K562 (cell line): ENCODE data around the gene ZNF26. TPM values are rescaled to one million over a fixed set of nuclear protein-coding genes. Genes with fewer than 3 reads are reported as not detected.

Experiments
- BRCA1 ChIP-seq, 2 experiments: fragments of 450-650 bp in 1 of 2; sonication (generic) in 1 of 2; formaldehyde crosslinking in 1 of 2; IDR thresholded peaks; 2 replicates each; pipeline versions ENCODE4 v1.5.0 to v1.6.1; 2017 to 2020; ENCODE audit warnings: mild to moderate bottlenecking in 1 of 2, missing genetic modification reagents in 1 of 2
- HNRNPUL1 ChIP-seq: fragments of 200-400 bp; formaldehyde crosslinking; IDR thresholded peaks from 2 replicates; pipeline ENCODE4 v1.6.1; 2017; ENCODE audit warnings: low read length
- NCOA4 ChIP-seq: fragments of 450-650 bp; IDR thresholded peaks from 2 replicates; pipeline ENCODE4 v1.6.1; 2018; ENCODE audit warnings: mild to moderate bottlenecking; ENCODE audit not compliant: partially characterized antibody
- SIN3B ChIP-seq: fragments of 450-650 bp; IDR thresholded peaks from 2 replicates; pipeline ENCODE4 v1.6.1; 2017; ENCODE audit warnings: low read depth, mild to moderate bottlenecking, moderate library complexity
- SRSF9 ChIP-seq: fragments of 200-400 bp; formaldehyde crosslinking; IDR thresholded peaks from 2 replicates; pipeline ENCODE4 v1.6.1; 2017; ENCODE audit warnings: low read depth, low read length, borderline replicate concordance
- ZBTB7A ChIP-seq: IDR thresholded peaks from 2 replicates; pipeline ENCODE4 v1.6.1; 2011; ENCODE audit warnings: low read depth, mild to moderate bottlenecking, low read length, moderate library complexity, borderline replicate concordance; ENCODE audit not compliant: control insufficient read depth
- ZNF146 ChIP-seq: IDR thresholded peaks from one replicate; pipeline ENCODE4 v1.6.1; 2018; ENCODE audit warnings: missing compliant biosample characterization; ENCODE audit not compliant: unreplicated experiment
- ZNF589 ChIP-seq: fragments of 200-800 bp; sonication (Bioruptor generic); IDR thresholded peaks from 2 replicates; pipeline ENCODE4 v1.6.1; 2016; ENCODE audit warnings: low read depth, missing genetic modification characterization, missing compliant biosample characterization
- polyA plus RNA-seq, 8 experiments: library from polyadenylated mRNA; depleted of rRNA in 4 of 8; stranded (reverse) in 5 of 8; unstranded in 3 of 8; fragments of >200 nt; fragmentation: Nextera tagmentation in 2 of 8; fragmentation: Illumina TruSeq in 1 of 8; extraction: Ambion mirVana in 2 of 8; extraction: Trizol in 1 of 8; gene quantifications; 2 replicates each; pipeline versions ENCODE4 v1.2.1 to v1.2.3, GENCODE V29; 2011 to 2014; ENCODE audit warnings: inconsistent platforms in 1 of 8, missing spikeins in 1 of 8
- total RNA-seq, 7 experiments: library from RNA; depleted of rRNA in 6 of 7; stranded (reverse); fragments of >200 nt in 6 of 7; fragmentation: Illumina TruSeq in 2 of 7; extraction: Trizol in 2 of 7; gene quantifications; 2 replicates each; pipeline versions ENCODE4 v1.2.1 to v1.2.3, GENCODE V29; 2011 to 2021; ENCODE audit warnings: low replicate concordance in 1 of 7
- TF ChIP-seq, protein P1 (sequence below): fragments of 450-650 bp; IDR thresholded peaks from 2 replicates; pipeline ENCODE4 v1.6.1; 2016; ENCODE audit warnings: mild to moderate bottlenecking, moderate library complexity
- TF ChIP-seq, protein P2 (sequence below): fragments of 250-450 bp; sonication (Bioruptor Pico); IDR thresholded peaks from 2 replicates; pipeline ENCODE4 v1.8.0; 2022; ENCODE audit warnings: inconsistent platforms
- TF ChIP-seq, protein P3 (sequence below): fragments of 450-650 bp; IDR thresholded peaks from 2 replicates; pipeline ENCODE4 v1.7.0; 2016; ENCODE audit warnings: borderline replicate concordance

ZNF26 gene
- total and polyA plus RNA-seq, 9 of the 15 experiments (the other 6 are each of a cell fraction or from before 2014, with no cell fraction given) = 1.2 to 14.1 (median 8.0) TPM

DNA sequence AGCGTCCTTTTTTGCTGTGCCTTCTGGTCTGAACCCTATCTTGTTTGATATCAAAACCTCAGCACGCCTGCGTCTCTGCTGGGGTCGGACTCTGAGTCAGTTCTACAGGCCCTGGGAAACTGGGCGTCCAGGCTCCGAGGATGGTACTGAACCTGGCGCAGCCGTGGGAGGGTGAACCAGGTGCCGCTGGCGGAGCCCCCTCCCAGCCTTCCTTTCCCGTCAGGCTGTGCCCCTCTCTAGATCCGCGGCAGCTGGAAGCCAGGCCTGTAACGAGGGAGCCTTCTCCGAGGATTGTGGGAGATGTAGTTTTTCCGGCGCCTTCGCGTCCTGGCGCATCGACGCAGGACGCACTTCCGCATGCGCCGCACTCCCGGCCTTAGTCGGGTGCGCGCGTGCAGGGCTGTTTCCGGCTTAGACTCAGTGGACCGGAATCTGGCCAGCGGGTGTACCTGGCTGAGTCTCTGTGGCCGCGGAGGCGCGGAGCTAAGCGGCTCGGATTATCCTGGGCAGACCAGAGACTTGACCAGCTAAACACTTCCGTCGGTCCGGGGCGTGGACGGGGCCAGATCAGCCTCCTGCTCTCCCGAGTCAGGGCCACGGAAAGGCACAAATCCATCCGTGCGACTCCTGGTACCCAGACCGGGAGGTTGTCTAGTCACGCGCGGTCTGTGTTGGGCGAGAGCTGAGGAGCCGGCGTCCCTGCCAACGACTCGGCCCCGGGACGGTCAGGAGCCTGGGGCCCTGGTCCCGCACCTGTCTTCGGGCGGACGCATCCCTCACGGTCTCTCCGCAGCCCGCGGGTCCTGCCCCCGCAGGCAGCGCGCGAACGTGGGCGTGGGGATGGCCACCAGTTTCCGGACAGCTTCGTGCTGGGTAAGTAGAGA is at the start of gene ZNF26 (continued):
- TF ChIP-seq, protein P1, sequence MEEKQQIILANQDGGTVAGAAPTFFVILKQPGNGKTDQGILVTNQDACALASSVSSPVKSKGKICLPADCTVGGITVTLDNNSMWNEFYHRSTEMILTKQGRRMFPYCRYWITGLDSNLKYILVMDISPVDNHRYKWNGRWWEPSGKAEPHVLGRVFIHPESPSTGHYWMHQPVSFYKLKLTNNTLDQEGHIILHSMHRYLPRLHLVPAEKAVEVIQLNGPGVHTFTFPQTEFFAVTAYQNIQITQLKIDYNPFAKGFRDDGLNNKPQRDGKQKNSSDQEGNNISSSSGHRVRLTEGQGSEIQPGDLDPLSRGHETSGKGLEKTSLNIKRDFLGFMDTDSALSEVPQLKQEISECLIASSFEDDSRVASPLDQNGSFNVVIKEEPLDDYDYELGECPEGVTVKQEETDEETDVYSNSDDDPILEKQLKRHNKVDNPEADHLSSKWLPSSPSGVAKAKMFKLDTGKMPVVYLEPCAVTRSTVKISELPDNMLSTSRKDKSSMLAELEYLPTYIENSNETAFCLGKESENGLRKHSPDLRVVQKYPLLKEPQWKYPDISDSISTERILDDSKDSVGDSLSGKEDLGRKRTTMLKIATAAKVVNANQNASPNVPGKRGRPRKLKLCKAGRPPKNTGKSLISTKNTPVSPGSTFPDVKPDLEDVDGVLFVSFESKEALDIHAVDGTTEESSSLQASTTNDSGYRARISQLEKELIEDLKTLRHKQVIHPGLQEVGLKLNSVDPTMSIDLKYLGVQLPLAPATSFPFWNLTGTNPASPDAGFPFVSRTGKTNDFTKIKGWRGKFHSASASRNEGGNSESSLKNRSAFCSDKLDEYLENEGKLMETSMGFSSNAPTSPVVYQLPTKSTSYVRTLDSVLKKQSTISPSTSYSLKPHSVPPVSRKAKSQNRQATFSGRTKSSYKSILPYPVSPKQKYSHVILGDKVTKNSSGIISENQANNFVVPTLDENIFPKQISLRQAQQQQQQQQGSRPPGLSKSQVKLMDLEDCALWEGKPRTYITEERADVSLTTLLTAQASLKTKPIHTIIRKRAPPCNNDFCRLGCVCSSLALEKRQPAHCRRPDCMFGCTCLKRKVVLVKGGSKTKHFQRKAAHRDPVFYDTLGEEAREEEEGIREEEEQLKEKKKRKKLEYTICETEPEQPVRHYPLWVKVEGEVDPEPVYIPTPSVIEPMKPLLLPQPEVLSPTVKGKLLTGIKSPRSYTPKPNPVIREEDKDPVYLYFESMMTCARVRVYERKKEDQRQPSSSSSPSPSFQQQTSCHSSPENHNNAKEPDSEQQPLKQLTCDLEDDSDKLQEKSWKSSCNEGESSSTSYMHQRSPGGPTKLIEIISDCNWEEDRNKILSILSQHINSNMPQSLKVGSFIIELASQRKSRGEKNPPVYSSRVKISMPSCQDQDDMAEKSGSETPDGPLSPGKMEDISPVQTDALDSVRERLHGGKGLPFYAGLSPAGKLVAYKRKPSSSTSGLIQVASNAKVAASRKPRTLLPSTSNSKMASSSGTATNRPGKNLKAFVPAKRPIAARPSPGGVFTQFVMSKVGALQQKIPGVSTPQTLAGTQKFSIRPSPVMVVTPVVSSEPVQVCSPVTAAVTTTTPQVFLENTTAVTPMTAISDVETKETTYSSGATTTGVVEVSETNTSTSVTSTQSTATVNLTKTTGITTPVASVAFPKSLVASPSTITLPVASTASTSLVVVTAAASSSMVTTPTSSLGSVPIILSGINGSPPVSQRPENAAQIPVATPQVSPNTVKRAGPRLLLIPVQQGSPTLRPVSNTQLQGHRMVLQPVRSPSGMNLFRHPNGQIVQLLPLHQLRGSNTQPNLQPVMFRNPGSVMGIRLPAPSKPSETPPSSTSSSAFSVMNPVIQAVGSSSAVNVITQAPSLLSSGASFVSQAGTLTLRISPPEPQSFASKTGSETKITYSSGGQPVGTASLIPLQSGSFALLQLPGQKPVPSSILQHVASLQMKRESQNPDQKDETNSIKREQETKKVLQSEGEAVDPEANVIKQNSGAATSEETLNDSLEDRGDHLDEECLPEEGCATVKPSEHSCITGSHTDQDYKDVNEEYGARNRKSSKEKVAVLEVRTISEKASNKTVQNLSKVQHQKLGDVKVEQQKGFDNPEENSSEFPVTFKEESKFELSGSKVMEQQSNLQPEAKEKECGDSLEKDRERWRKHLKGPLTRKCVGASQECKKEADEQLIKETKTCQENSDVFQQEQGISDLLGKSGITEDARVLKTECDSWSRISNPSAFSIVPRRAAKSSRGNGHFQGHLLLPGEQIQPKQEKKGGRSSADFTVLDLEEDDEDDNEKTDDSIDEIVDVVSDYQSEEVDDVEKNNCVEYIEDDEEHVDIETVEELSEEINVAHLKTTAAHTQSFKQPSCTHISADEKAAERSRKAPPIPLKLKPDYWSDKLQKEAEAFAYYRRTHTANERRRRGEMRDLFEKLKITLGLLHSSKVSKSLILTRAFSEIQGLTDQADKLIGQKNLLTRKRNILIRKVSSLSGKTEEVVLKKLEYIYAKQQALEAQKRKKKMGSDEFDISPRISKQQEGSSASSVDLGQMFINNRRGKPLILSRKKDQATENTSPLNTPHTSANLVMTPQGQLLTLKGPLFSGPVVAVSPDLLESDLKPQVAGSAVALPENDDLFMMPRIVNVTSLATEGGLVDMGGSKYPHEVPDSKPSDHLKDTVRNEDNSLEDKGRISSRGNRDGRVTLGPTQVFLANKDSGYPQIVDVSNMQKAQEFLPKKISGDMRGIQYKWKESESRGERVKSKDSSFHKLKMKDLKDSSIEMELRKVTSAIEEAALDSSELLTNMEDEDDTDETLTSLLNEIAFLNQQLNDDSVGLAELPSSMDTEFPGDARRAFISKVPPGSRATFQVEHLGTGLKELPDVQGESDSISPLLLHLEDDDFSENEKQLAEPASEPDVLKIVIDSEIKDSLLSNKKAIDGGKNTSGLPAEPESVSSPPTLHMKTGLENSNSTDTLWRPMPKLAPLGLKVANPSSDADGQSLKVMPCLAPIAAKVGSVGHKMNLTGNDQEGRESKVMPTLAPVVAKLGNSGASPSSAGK = peak; percentile 72
- TF ChIP-seq BRCA1 (IDR thresholded peaks at IDR 0.05) = no peak
- no peak for TF ChIP-seq BRCA1 (CRISPR knock-in tag; IDR thresholded peaks at IDR 0.05)
- no peak for TF ChIP-seq HNRNPUL1
- no peak for TF ChIP-seq ZNF146 (CRISPR knock-in tag)
- peak; percentile 78; the same call in 1 of the 2 replicates for TF ChIP-seq ZNF589 (CRISPR knock-in tag)
- TF ChIP-seq, protein P2, sequence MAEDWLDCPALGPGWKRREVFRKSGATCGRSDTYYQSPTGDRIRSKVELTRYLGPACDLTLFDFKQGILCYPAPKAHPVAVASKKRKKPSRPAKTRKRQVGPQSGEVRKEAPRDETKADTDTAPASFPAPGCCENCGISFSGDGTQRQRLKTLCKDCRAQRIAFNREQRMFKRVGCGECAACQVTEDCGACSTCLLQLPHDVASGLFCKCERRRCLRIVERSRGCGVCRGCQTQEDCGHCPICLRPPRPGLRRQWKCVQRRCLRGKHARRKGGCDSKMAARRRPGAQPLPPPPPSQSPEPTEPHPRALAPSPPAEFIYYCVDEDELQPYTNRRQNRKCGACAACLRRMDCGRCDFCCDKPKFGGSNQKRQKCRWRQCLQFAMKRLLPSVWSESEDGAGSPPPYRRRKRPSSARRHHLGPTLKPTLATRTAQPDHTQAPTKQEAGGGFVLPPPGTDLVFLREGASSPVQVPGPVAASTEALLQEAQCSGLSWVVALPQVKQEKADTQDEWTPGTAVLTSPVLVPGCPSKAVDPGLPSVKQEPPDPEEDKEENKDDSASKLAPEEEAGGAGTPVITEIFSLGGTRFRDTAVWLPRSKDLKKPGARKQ (CRISPR knock-in tag) = no peak
- no peak for TF ChIP-seq SRSF9
- TF ChIP-seq, protein P3, sequence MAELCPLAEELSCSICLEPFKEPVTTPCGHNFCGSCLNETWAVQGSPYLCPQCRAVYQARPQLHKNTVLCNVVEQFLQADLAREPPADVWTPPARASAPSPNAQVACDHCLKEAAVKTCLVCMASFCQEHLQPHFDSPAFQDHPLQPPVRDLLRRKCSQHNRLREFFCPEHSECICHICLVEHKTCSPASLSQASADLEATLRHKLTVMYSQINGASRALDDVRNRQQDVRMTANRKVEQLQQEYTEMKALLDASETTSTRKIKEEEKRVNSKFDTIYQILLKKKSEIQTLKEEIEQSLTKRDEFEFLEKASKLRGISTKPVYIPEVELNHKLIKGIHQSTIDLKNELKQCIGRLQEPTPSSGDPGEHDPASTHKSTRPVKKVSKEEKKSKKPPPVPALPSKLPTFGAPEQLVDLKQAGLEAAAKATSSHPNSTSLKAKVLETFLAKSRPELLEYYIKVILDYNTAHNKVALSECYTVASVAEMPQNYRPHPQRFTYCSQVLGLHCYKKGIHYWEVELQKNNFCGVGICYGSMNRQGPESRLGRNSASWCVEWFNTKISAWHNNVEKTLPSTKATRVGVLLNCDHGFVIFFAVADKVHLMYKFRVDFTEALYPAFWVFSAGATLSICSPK = no peak
- no peak for TF ChIP-seq NCOA4
- TF ChIP-seq SIN3B = peak; percentile 89
- no peak for TF ChIP-seq ZBTB7A
